ENCODE data around the gene MRPL23. TPM values are rescaled to one million over a fixed set of nuclear protein-coding genes. Genes with fewer than 3 reads are reported as not detected.

Gene MRPL23
- total RNA-seq, 1 donor from 2014 or later = 117 TPM

GRCh38 chr11:1919391-1920127, 27.6 kb upstream of the MRPL23 start, which contains the start of gene TNNT3:
TSS of gene TNNT3 (plus strand) at chr11:1919703. CDS start at chr11:1922875, 3,172 bp downstream.
- DNase-seq (ENCODE audit: low spot score in 2 of 2) = no peak
- H3K4me1 ChIP-seq = no peaks in the 10 kb centered on the region
- no peaks in the 10 kb centered on the region for H3K27me3 ChIP-seq
- H3K9me3 ChIP-seq = no peaks in the 10 kb centered on the region
- no peak within 1 kb of the TSS for H3K4me3 ChIP-seq
- no peaks in the 10 kb centered on the region for H3K36me3 ChIP-seq
- TF ChIP-seq CTCF (IDR thresholded peaks at IDR 0.05) = peak in 1 of 3 experiments; percentile 12
- H3K27ac ChIP-seq = no peak within 1 kb of the TSS
- intact Hi-C loops (cut with DNase I) = loop anchor here (2.0 to 5.0 kb wide), 2 partner anchors 37 to 83 kb away; no protein-coding TSS in a partner anchor

- TF ChIP-seq CTCF (IDR thresholded peaks at IDR 0.05) = no peak
- H3K4me1 ChIP-seq = no peaks in the 10 kb centered on the region
- no peak overlapping the region for H3K27ac ChIP-seq
- H3K36me3 ChIP-seq = no peaks in the 10 kb centered on the region
- no peaks in the 10 kb centered on the region for H3K9me3 ChIP-seq
- H3K27me3 ChIP-seq = no peaks in the 10 kb centered on the region
- no peak for DNase-seq (ENCODE audit: low spot score in 2 of 2)
- intact Hi-C loops (cut with DNase I) = no loop called here
- no peak overlapping the region for H3K4me3 ChIP-seq
Observed at GRCh38 chr11:1920128-1920908, 26.8 kb upstream of the MRPL23 start.

GRCh38 chr11:1920909-1921573, 26.1 kb upstream of the MRPL23 start:
- H3K27ac ChIP-seq = no peak overlapping the region
- H3K9me3 ChIP-seq = no peaks in the 10 kb centered on the region
- no peaks in the 10 kb centered on the region for H3K4me1 ChIP-seq
- no peak for TF ChIP-seq CTCF (IDR thresholded peaks at IDR 0.05)
- intact Hi-C loops (cut with DNase I) = no loop called here
- no peak overlapping the region for H3K4me3 ChIP-seq
- H3K36me3 ChIP-seq = no peaks in the 10 kb centered on the region
- no peak for DNase-seq (ENCODE audit: low spot score in 2 of 2)
- no peaks in the 10 kb centered on the region for H3K27me3 ChIP-seq

- intact Hi-C loops (cut with DNase I) = no loop called here
- no peaks in the 10 kb centered on the region for H3K27me3 ChIP-seq
- no peak for DNase-seq (ENCODE audit: low spot score in 2 of 2)
- no peaks in the 10 kb centered on the region for H3K9me3 ChIP-seq
- H3K4me1 ChIP-seq = no peaks in the 10 kb centered on the region
- TF ChIP-seq CTCF (IDR thresholded peaks at IDR 0.05) = no peak
- no peak overlapping the region for H3K4me3 ChIP-seq
- no peaks in the 10 kb centered on the region for H3K36me3 ChIP-seq
- no peak overlapping the region for H3K27ac ChIP-seq
Observed at GRCh38 chr11:1921574-1922141, 25.5 kb upstream of the MRPL23 start.

GRCh38 chr11:1922481-1923081, 24.6 kb upstream of the MRPL23 start:
- Histone ChIP-seq H3K9me3 (no peaks in the 10 kb centered on the region), H3K4me1 (no peaks in the 10 kb centered on the region), H3K27ac (no peak overlapping the region), H3K36me3 (no peaks in the 10 kb centered on the region), H3K4me3 (no peak overlapping the region), H3K27me3 (no peaks in the 10 kb centered on the region)
- intact Hi-C loops (cut with DNase I) = no loop called here
- DNase-seq (ENCODE audit: low spot score in 2 of 2) = no peak
- no peak for TF ChIP-seq CTCF (IDR thresholded peaks at IDR 0.05)

Data from ascending aorta (tissue), 2 donors.